GM23248 (cell line): ENCODE measurements around the gene PRKCE.

ENCODE experiments used
- EZH2 ChIP-seq: fragments of 200-600 bp; sonication (generic); IDR thresholded peaks from 2 replicates; pipeline ENCODE4 v1.6.1; 2018; ENCODE audit warnings: antibody characterized with exemption, mild to moderate bottlenecking; ENCODE audit not compliant: insufficient read depth, poor library complexity, severe bottlenecking
- EZH2phosphoT487 ChIP-seq: fragments of 200-600 bp; sonication (generic); IDR thresholded peaks from 2 replicates; pipeline ENCODE4 v1.6.1; 2018; ENCODE audit warnings: antibody characterized with exemption, moderate library complexity, mild to moderate bottlenecking, low read depth; ENCODE audit not compliant: insufficient read depth

DNA sequence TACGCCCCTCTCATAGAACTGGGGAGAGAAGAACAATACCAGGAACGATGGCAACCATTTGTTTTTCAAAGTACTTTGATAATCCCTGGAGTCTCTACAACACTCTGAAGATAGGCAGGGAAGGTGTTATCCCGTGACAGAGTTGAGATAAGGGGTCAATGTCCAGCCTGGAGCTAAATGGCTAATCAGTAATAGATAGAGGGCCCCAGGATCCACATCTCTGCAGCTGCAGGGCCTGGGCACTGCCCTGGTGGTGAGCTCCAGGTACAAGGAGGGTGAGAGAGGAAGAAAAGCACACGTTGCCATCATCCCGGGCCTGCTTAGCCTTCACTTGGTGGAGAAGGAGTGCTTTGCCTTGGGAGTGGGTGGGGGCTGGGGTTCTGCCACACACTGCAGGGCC, 260.6 kb downstream of the PRKCE start:
- TF ChIP-seq EZH2 (no peak), EZH2phosphoT487 (no peak)
